Measurements from ENCODE around the gene ESRRG.
A peak's percentile ranks its signal among the peaks of the same experiment; 100 is the strongest.

Gene ESRRG

GRCh38 chr1:216723274-216723780, at the start of gene ESRRG:
ESRRG (minus strand) TSS chr1:216723429; CDS start chr1:216723299, 130 bp downstream.
- peak; percentile 5 for DNase-seq (ENCODE audit: low spot score)

- DNase-seq (ENCODE audit: low spot score): no peak
Measured at GRCh38 chr1:216771922-216772321, 48.7 kb upstream of the ESRRG start.

- no peak for DNase-seq (ENCODE audit: low spot score)
Measured at GRCh38 chr1:216766633-216767327, 43.6 kb upstream of the ESRRG start.

- no peak for DNase-seq (ENCODE audit: low spot score)
Measured at GRCh38 chr1:216765346-216766300, 42.4 kb upstream of the ESRRG start.

- DNase-seq (ENCODE audit: low spot score): no peak
Measured at GRCh38 chr1:216758161-216758560, 34.9 kb upstream of the ESRRG start.

GRCh38 chr1:216757110-216757509, 33.9 kb upstream of the ESRRG start:
- no peak for DNase-seq (ENCODE audit: low spot score)

- no peak for DNase-seq (ENCODE audit: low spot score)
Measured at GRCh38 chr1:216750961-216751360, 27.7 kb upstream of the ESRRG start.

- DNase-seq (ENCODE audit: low spot score): peak; percentile 29
Measured at GRCh38 chr1:216750031-216750627, 26.9 kb upstream of the ESRRG start.

- no peak for DNase-seq (ENCODE audit: low spot score)
Measured at GRCh38 chr1:216749232-216749631, 26.0 kb upstream of the ESRRG start.

- DNase-seq (ENCODE audit: low spot score): no peak
Measured at GRCh38 chr1:216742625-216743024, 19.4 kb upstream of the ESRRG start.

GRCh38 chr1:216740331-216740730, 17.1 kb upstream of the ESRRG start:
- no peak for DNase-seq (ENCODE audit: low spot score)

GRCh38 chr1:216739793-216740192, 16.6 kb upstream of the ESRRG start:
- no peak for DNase-seq (ENCODE audit: low spot score)

- DNase-seq (ENCODE audit: low spot score): no peak
Measured at GRCh38 chr1:216732121-216732520, 8.9 kb upstream of the ESRRG start.

- DNase-seq (ENCODE audit: low spot score): no peak
Measured at GRCh38 chr1:216731562-216731961, 8.3 kb upstream of the ESRRG start.

GRCh38 chr1:216726435-216726834, 3.2 kb upstream of the ESRRG start:
- DNase-seq (ENCODE audit: low spot score): no peak

GRCh38 chr1:216722821-216723220, 408 bp downstream of the ESRRG start:
- DNase-seq (ENCODE audit: low spot score): no peak

GRCh38 chr1:216721863-216722262, 1.4 kb downstream of the ESRRG start:
- no peak for DNase-seq (ENCODE audit: low spot score)

- DNase-seq (ENCODE audit: low spot score): no peak
Measured at GRCh38 chr1:216721062-216721461, 2.2 kb downstream of the ESRRG start.

- DNase-seq (ENCODE audit: low spot score): no peak
Measured at GRCh38 chr1:216711712-216712111, 11.5 kb downstream of the ESRRG start.

GRCh38 chr1:216710598-216711333, 12.5 kb downstream of the ESRRG start:
- no peak for DNase-seq (ENCODE audit: low spot score)

- no peak for DNase-seq (ENCODE audit: low spot score)
Measured at GRCh38 chr1:216710055-216710454, 13.2 kb downstream of the ESRRG start.

GRCh38 chr1:216705676-216706075, 17.6 kb downstream of the ESRRG start:
- DNase-seq (ENCODE audit: low spot score): no peak
